Fibroblast of lung (primary cell): ENCODE data around the gene PCDH9. TPM values are rescaled to one million over a fixed set of nuclear protein-coding genes. Genes with fewer than 3 reads are reported as not detected.

Experiments
- DNase-seq, 2 donors: peaks; one replicate each; pipeline versions ENCODE4 v3.0.0 to v3.0.0-alpha.2; 2010; ENCODE audit warnings: low read depth in 2 of 2
- H2AFZ ChIP-seq: 2 replicates; pipeline ENCODE4 v1.5.1; 2012; ENCODE audit warnings: low read length, control low read depth, inconsistent platforms
- H3K27ac ChIP-seq: 2 replicates; pipeline ENCODE4 v1.5.1; 2011; ENCODE audit warnings: low read length, control low read depth; ENCODE audit not compliant: insufficient read depth
- H3K27me3 ChIP-seq: 2 replicates; pipeline ENCODE4 v1.5.1; 2011; ENCODE audit warnings: mild to moderate bottlenecking, low read length; ENCODE audit not compliant: control insufficient read depth, insufficient read depth
- H3K36me3 ChIP-seq: 2 replicates; pipeline ENCODE4 v1.5.1; 2011; ENCODE audit warnings: low read length; ENCODE audit not compliant: control insufficient read depth, insufficient read depth
- H3K4me1 ChIP-seq: 2 replicates; pipeline ENCODE4 v1.5.1; 2011; ENCODE audit warnings: low read length; ENCODE audit not compliant: control insufficient read depth, insufficient read depth; ENCODE audit errors: extremely low read depth
- H3K4me2 ChIP-seq: 2 replicates; pipeline ENCODE4 v1.5.1; 2011; ENCODE audit warnings: low read length, control low read depth; ENCODE audit not compliant: insufficient read depth; ENCODE audit errors: extremely low read depth
- H3K4me3 ChIP-seq, 4 experiments: fragments of 200-600 bp in 1 of 4; sonication (generic) in 1 of 4; replicated peaks in 1 of 4; 2 replicates each; pipeline ENCODE4 v1.5.1; 2011 to 2016; ENCODE audit warnings: low read length in 4 of 4, low read depth in 3 of 4, mild to moderate bottlenecking in 3 of 4, control low read depth in 2 of 4, inconsistent platforms in 1 of 4, mixed read lengths in 1 of 4; ENCODE audit not compliant: insufficient read depth in 1 of 4; ENCODE audit errors: control extremely low read depth in 1 of 4
- H3K79me2 ChIP-seq: 2 replicates; pipeline ENCODE4 v1.5.1; 2012; ENCODE audit warnings: mild to moderate bottlenecking, low read length, inconsistent platforms; ENCODE audit not compliant: control insufficient read depth, insufficient read depth
- H3K9ac ChIP-seq: 2 replicates; pipeline ENCODE4 v1.5.1; 2011; ENCODE audit warnings: mild to moderate bottlenecking, low read length, control low read depth; ENCODE audit not compliant: insufficient read depth
- H3K9me3 ChIP-seq: 2 replicates; pipeline ENCODE4 v1.5.1; 2012; ENCODE audit warnings: low read depth, low read length; ENCODE audit not compliant: control insufficient read depth, insufficient read depth
- H4K20me1 ChIP-seq: 2 replicates; pipeline ENCODE4 v1.5.1; 2011; ENCODE audit warnings: low read length; ENCODE audit not compliant: control insufficient read depth, insufficient read depth; ENCODE audit errors: extremely low read depth
- CTCF ChIP-seq, 2 donors: IDR thresholded peaks in 1 of 2; conservative IDR thresholded peaks in 1 of 2; 1 replicate in 1 of 2; 2 replicates in 1 of 2; pipeline ENCODE4 v1.5.1; 2011 to 2012; ENCODE audit warnings: low read length in 2 of 2, control low read depth in 1 of 2, inconsistent platforms in 1 of 2, low read depth in 1 of 2, mild to moderate bottlenecking in 1 of 2
- EZH2 ChIP-seq: IDR thresholded peaks from 2 replicates; pipeline ENCODE4 v1.5.1; 2012; ENCODE audit warnings: low read length, control low read depth, mild to moderate bottlenecking; ENCODE audit errors: missing control alignments
- polyA plus RNA-seq, 2 donors: library from polyadenylated mRNA; depleted of rRNA in 1 of 2; stranded (reverse) in 1 of 2; unstranded in 1 of 2; fragments of >200 nt; gene quantifications; 2 replicates each; pipeline ENCODE4 v1.2.1, GENCODE V29; 2011 to 2012; ENCODE audit warnings: missing spikeins in 1 of 2
- total RNA-seq: library from RNA; depleted of rRNA; stranded (reverse); fragments of >200 nt; gene quantifications from 2 replicates; pipeline ENCODE4 v1.2.1, GENCODE V29; 2014

PCDH9 gene
- total and polyA plus RNA-seq, 2 donors (not counting 1 experiment from before 2014, with no cell fraction given), result 0.50 to 0.67 TPM

DNA sequence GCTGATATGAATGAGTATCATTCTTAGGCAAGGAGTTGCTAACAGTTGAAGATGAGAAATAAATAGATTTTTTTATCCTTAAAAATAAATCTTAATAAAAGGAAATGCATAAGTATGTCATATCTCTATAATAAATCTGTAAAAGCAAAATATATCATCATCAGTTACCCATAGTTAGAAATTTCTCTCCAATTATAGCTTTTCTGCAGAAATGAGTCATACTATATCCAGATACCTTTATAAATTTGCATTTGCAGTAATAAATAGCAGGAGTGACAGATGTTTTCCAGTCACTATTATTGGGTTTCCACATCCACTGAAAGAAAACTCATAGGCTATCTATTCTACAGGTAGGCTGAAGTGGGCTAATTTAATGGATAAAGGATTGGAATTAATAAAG is 829.8 kb downstream of the PCDH9 start:
- Histone ChIP-seq H3K4me2 (no peak overlapping the region), H3K4me3 (no peak overlapping the region), H3K27ac (no peak overlapping the region), H3K9ac (no peak overlapping the region), H3K9me3 (no peaks in the 10 kb centered on the region), H3K36me3 (no peaks in the 10 kb centered on the region), H2AFZ (no peak overlapping the region), H3K79me2 (no peaks in the 10 kb centered on the region), H3K4me1 (no peaks in the 10 kb centered on the region), H3K27me3 (no peaks in the 10 kb centered on the region), H4K20me1 (peaks cover 1% of the 10 kb centered on the region)
- TF ChIP-seq EZH2 (no peak), CTCF (conservative IDR thresholded peaks at IDR 0.05 in 1 of 2, IDR thresholded peaks at IDR 0.05 in 1 of 2; ENCODE audit: low read depth in 1 of 2, low read length in 2 of 2) (no peak)
- DNase-seq, result no peak

DNA sequence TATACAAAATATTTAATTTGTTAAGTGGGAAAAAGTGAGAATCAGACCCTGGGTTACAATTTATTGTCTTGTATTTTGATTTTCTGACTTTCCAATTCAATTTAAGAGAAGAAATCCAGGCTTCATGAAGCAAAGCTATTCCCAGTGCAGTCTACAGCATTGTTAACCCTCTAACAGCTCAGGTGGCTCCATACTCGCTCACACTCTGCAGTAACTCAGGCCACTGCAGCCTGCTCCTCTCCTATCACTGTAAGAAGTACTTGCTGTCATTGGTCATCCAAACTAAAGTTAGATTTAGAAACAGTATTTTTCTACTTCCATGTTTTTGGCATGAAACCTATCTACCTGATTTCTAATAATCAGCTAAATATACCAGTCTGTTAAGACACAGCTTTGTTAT is 830.3 kb downstream of the PCDH9 start:
- no peaks in the 10 kb centered on the region for H3K4me1 ChIP-seq
- no peaks in the 10 kb centered on the region for H3K79me2 ChIP-seq
- H3K27ac ChIP-seq, result no peak overlapping the region
- H2AFZ ChIP-seq, result no peak overlapping the region
- H3K4me2 ChIP-seq, result no peak overlapping the region
- no peak for DNase-seq
- H4K20me1 ChIP-seq, result peaks cover 1% of the 10 kb centered on the region
- H3K4me3 ChIP-seq, result no peak overlapping the region
- TF ChIP-seq CTCF (conservative IDR thresholded peaks at IDR 0.05 in 1 of 2, IDR thresholded peaks at IDR 0.05 in 1 of 2; ENCODE audit: low read depth in 1 of 2, low read length in 2 of 2) (no peak), EZH2 (no peak)
- no peaks in the 10 kb centered on the region for H3K9me3 ChIP-seq
- H3K9ac ChIP-seq, result no peak overlapping the region
- no peaks in the 10 kb centered on the region for H3K27me3 ChIP-seq
- H3K36me3 ChIP-seq, result no peaks in the 10 kb centered on the region

DNA sequence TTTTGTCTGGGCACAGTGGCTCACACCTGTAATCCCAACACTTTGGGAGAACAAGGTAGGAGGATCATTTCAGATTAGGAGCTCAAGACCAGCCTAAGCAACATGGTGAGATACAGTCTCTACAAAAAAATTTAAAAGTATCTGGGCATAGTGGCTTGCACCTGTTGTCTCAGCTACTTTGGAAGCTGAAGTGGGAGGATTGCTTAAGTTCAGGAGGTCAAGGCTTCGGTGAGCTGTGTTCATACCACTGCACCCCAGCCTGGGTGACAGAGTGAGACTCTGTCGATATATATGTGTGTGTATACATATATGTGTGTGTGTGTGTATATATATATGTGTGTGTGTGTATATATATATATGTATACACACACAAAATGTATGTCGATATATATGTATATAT is 833.0 kb downstream of the PCDH9 start:
- DNase-seq, result no peak
- Histone ChIP-seq H3K4me2 (no peak overlapping the region), H3K79me2 (no peaks in the 10 kb centered on the region), H3K9me3 (no peaks in the 10 kb centered on the region), H3K27me3 (no peaks in the 10 kb centered on the region), H3K4me1 (no peaks in the 10 kb centered on the region), H4K20me1 (peaks cover 1% of the 10 kb centered on the region), H3K27ac (no peak overlapping the region), H2AFZ (no peak overlapping the region), H3K4me3 (no peak overlapping the region), H3K9ac (no peak overlapping the region), H3K36me3 (no peaks in the 10 kb centered on the region)
- TF ChIP-seq CTCF (conservative IDR thresholded peaks at IDR 0.05 in 1 of 2, IDR thresholded peaks at IDR 0.05 in 1 of 2; ENCODE audit: low read depth in 1 of 2, low read length in 2 of 2) (no peak), EZH2 (no peak)
